Motor neuron (in vitro differentiated cells): ENCODE data around the gene HRC. TPM values are rescaled to one million over a fixed set of nuclear protein-coding genes. Genes with fewer than 3 reads are reported as not detected.

Source experiments
- total RNA-seq, 8 experiments: library from RNA; unstranded; fragments of 300-600 nt; gene quantifications; 2 replicates each; pipeline versions ENCODE4 v1.2.3 to v1.2.4, GENCODE V29; 2022

The HRC gene
- total RNA-seq, 8 experiments from 2014 or later = 0.81 to 55.7 (median 12.3) TPM

Other genes starting within 250 kb of the HRC start
- under 1 TPM in 5 of 8 experiments, not detected in 3; 0.32 to 0.81 (median 0.50) TPM for gene DHDH, start 221.7 kb downstream of the HRC start, total RNA-seq
- gene BAX, start 200.5 kb downstream of the HRC start, total RNA-seq = 100 to 1,000 TPM in 4 of 8 experiments, 10 to 100 TPM in 4; 36.9 to 172 (median 97.8) TPM
- over 10,000 TPM in 1 of 8 experiments, 1,000 to 10,000 TPM in 7; 1,251 to 10,826 (median 2,578) TPM for gene FTL, start 190.1 kb downstream of the HRC start, total RNA-seq
- 10 to 100 TPM; 13.0 to 72.5 (median 18.3) TPM for gene GYS1, start 162.1 kb downstream of the HRC start, total RNA-seq
- 100 to 1,000 TPM; 113 to 181 (median 145) TPM for gene RUVBL2, start 161.5 kb downstream of the HRC start, total RNA-seq
- gene LHB, start 138.3 kb downstream of the HRC start, total RNA-seq = 1 to 10 TPM in 4 of 8 experiments, under 1 TPM in 1, not detected in 3; 0.88 to 2.9 (median 1.3) TPM
- gene CGB3, start 131.1 kb downstream of the HRC start, total RNA-seq = under 1 TPM in 3 of 8 experiments, not detected in 5; 0.47 to 0.70 (median 0.49) TPM
- gene CGB2, start 123.5 kb downstream of the HRC start, total RNA-seq = not detected
- not detected for gene CGB1, start 118.5 kb downstream of the HRC start, total RNA-seq
- under 1 TPM in 1 of 8 experiments, not detected in 7; 0.76 TPM for gene CGB5, start 111.5 kb downstream of the HRC start, total RNA-seq
- under 1 TPM in 4 of 8 experiments, not detected in 4; 0.27 to 0.76 (median 0.33) TPM for gene CGB8, start 106.3 kb downstream of the HRC start, total RNA-seq
- 1 to 10 TPM in 1 of 8 experiments, under 1 TPM in 6, not detected in 1; 0.11 to 1.0 (median 0.36) TPM for gene CGB7, start 97.6 kb downstream of the HRC start, total RNA-seq
- 1 to 10 TPM in 1 of 8 experiments, under 1 TPM in 1, not detected in 6; 0.52 to 1.0 TPM for gene NTF4, start 90.6 kb downstream of the HRC start, total RNA-seq
- under 1 TPM in 7 of 8 experiments, not detected in 1; 0.05 to 0.62 (median 0.15) TPM for gene KCNA7, start 82.7 kb downstream of the HRC start, total RNA-seq
- 100 to 1,000 TPM; 101 to 312 (median 157) TPM for gene SNRNP70, start 69.9 kb downstream of the HRC start, total RNA-seq
- 10 to 100 TPM in 5 of 8 experiments, 1 to 10 TPM in 3; 2.0 to 65.1 (median 24.4) TPM for gene LIN7B, start 41.0 kb downstream of the HRC start, total RNA-seq
- gene C19orf73, start 36.3 kb downstream of the HRC start, total RNA-seq = 1 to 10 TPM; 2.3 to 5.7 (median 3.4) TPM
- gene PPFIA3, start 35.9 kb downstream of the HRC start, total RNA-seq = 10 to 100 TPM in 7 of 8 experiments, 1 to 10 TPM in 1; 4.7 to 52.5 (median 23.5) TPM
- gene TRPM4, start 2.4 kb upstream of the HRC start, total RNA-seq = 10 to 100 TPM in 7 of 8 experiments, 1 to 10 TPM in 1; 7.0 to 46.8 (median 16.4) TPM
- gene SLC6A16, start 169.8 kb upstream of the HRC start, total RNA-seq = 1 to 10 TPM in 4 of 8 experiments, under 1 TPM in 4; 0.51 to 2.4 (median 1.1) TPM
- gene CD37, start 180.0 kb upstream of the HRC start, total RNA-seq = 10 to 100 TPM in 5 of 8 experiments, 1 to 10 TPM in 3; 2.8 to 40.2 (median 11.4) TPM
- gene TEAD2, start 207.0 kb upstream of the HRC start, total RNA-seq = 10 to 100 TPM in 6 of 8 experiments, 1 to 10 TPM in 2; 6.0 to 78.1 (median 14.2) TPM
- gene DKKL1, start 208.5 kb upstream of the HRC start, total RNA-seq = 1 to 10 TPM in 4 of 8 experiments, under 1 TPM in 2, not detected in 2; 0.38 to 5.2 (median 1.4) TPM
- gene KASH5, start 232.9 kb upstream of the HRC start, total RNA-seq = 1 to 10 TPM in 2 of 8 experiments, under 1 TPM in 4, not detected in 2; 0.27 to 2.7 (median 0.51) TPM